GM21737 (cell line): Measurements from ENCODE around the gene PPFIBP2.

Experiments used
- ATAC-seq: cut with Tn5 transposase; IDR thresholded peaks from one replicate; pipeline ENCODE4 v1.9.1; 2021; ENCODE audit warnings: mild to moderate bottlenecking, moderate library complexity; ENCODE audit not compliant: unreplicated experiment

The PPFIBP2 gene

GRCh38 chr11:7595016-7595866 is 81.4 kb downstream of the PPFIBP2 start:
- ATAC-seq = no peak

GRCh38 chr11:7595951-7596350 is 82.2 kb downstream of the PPFIBP2 start:
- no peak for ATAC-seq

- ATAC-seq = no peak
Measured at GRCh38 chr11:7596975-7597391, 83.2 kb downstream of the PPFIBP2 start.

- ATAC-seq = no peak
Measured at GRCh38 chr11:7597620-7598019, 83.8 kb downstream of the PPFIBP2 start.

GRCh38 chr11:7599209-7599608 is 85.4 kb downstream of the PPFIBP2 start:
- no peak for ATAC-seq

- ATAC-seq = no peak
Measured at GRCh38 chr11:7600205-7600775, 86.5 kb downstream of the PPFIBP2 start.

GRCh38 chr11:7603031-7603781 is 89.4 kb downstream of the PPFIBP2 start:
- ATAC-seq = no peak

GRCh38 chr11:7604331-7604955 is 90.6 kb downstream of the PPFIBP2 start:
- no peak for ATAC-seq

GRCh38 chr11:7605186-7605943 is 91.6 kb downstream of the PPFIBP2 start:
- no peak for ATAC-seq

- ATAC-seq = no peak
Measured at GRCh38 chr11:7606496-7606895, 92.7 kb downstream of the PPFIBP2 start.

- no peak for ATAC-seq
Measured at GRCh38 chr11:7609015-7609414, 95.2 kb downstream of the PPFIBP2 start.

- no peak for ATAC-seq
Measured at GRCh38 chr11:7609521-7609920, 95.7 kb downstream of the PPFIBP2 start.

- no peak for ATAC-seq
Measured at GRCh38 chr11:7610393-7610792, 96.6 kb downstream of the PPFIBP2 start.

GRCh38 chr11:7611411-7611810 is 97.6 kb downstream of the PPFIBP2 start:
- no peak for ATAC-seq

GRCh38 chr11:7612056-7612660 is 98.4 kb downstream of the PPFIBP2 start:
- no peak for ATAC-seq

- ATAC-seq = no peak
Measured at GRCh38 chr11:7612661-7613393, 99.0 kb downstream of the PPFIBP2 start.

GRCh38 chr11:7613394-7613720 is 99.6 kb downstream of the PPFIBP2 start:
- ATAC-seq = no peak

- no peak for ATAC-seq
Measured at GRCh38 chr11:7614656-7615055, 100.9 kb downstream of the PPFIBP2 start.

GRCh38 chr11:7617032-7617431 is 103.2 kb downstream of the PPFIBP2 start:
- ATAC-seq = no peak

GRCh38 chr11:7619322-7619721 is 105.5 kb downstream of the PPFIBP2 start:
- ATAC-seq = no peak
